Mesothelial cell of epicardium (in vitro differentiated cells): ENCODE data around the gene STH. TPM values are rescaled to one million over a fixed set of nuclear protein-coding genes. Genes with fewer than 3 reads are reported as not detected.
"Not testable (repeated sequence)": the region's sequence is repeated elsewhere in the genome, so short reads cannot be mapped to it uniquely, and the experiment has no call there.

Experiments used
- DNase-seq, 2 experiments: peaks; one replicate each; pipeline ENCODE4 v3.0.0; 2021; ENCODE audit warnings: low spot score in 2 of 2; ENCODE audit not compliant: unreplicated experiment in 2 of 2
- H3K27ac Mint-ChIP-seq: 2 replicates; pipeline ENCODE4 v1.8.0; 2021; ENCODE audit warnings: mixed read lengths
- H3K27me3 Mint-ChIP-seq: 2 replicates; pipeline ENCODE4 v1.8.0; 2021; ENCODE audit warnings: low read depth, mixed read lengths
- H3K36me3 Mint-ChIP-seq: 2 replicates; pipeline ENCODE4 v1.8.0; 2021; ENCODE audit warnings: mixed read lengths
- H3K4me1 Mint-ChIP-seq: 2 replicates; pipeline ENCODE4 v1.8.0; 2021; ENCODE audit warnings: mixed read lengths
- H3K4me3 Mint-ChIP-seq: 2 replicates; pipeline ENCODE4 v1.8.0; 2021; ENCODE audit warnings: mild to moderate bottlenecking, moderate library complexity, mixed read lengths
- H3K9me3 Mint-ChIP-seq: 2 replicates; pipeline ENCODE4 v1.8.0; 2021; ENCODE audit warnings: mixed read lengths
- total RNA-seq: library from RNA; stranded (reverse); gene quantifications from 3 replicates; pipeline ENCODE4 v1.2.1, GENCODE V29; 2021
- TF ChIP-seq, protein P1 (sequence below): fragments of 200-600 bp; sonication (generic); IDR thresholded peaks from one replicate; pipeline ENCODE4 v1.5.0; 2021; ENCODE audit warnings: antibody characterized with exemption; ENCODE audit not compliant: unreplicated experiment

STH gene
- total RNA-seq, 1 donor from 2014 or later = not detected

DNA sequence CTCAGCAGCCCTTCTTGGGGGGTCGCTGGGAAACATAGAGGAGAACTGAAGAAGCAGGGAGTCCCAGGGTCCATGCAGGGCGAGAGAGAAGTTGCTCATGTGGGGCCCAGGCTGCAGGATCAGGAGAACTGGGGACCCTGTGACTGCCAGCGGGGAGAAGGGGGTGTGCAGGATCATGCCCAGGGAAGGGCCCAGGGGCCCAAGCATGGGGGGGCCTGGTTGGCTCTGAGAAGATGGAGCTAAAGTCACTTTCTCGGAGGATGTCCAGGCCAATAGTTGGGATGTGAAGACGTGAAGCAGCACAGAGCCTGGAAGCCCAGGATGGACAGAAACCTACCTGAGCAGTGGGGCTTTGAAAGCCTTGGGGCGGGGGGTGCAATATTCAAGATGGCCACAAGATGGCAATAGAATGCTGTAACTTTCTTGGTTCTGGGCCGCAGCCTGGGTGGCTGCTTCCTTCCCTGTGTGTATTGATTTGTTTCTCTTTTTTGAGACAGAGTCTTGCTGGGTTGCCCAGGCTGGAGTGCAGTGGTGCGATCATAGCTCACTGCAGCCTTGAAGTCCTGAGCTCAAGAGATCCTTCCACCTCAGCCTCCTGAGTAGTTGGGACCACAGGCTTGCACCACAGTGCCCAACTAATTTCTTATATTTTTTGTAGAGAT lies 3.4 kb downstream of the STH start:
- TF ChIP-seq, protein P1, sequence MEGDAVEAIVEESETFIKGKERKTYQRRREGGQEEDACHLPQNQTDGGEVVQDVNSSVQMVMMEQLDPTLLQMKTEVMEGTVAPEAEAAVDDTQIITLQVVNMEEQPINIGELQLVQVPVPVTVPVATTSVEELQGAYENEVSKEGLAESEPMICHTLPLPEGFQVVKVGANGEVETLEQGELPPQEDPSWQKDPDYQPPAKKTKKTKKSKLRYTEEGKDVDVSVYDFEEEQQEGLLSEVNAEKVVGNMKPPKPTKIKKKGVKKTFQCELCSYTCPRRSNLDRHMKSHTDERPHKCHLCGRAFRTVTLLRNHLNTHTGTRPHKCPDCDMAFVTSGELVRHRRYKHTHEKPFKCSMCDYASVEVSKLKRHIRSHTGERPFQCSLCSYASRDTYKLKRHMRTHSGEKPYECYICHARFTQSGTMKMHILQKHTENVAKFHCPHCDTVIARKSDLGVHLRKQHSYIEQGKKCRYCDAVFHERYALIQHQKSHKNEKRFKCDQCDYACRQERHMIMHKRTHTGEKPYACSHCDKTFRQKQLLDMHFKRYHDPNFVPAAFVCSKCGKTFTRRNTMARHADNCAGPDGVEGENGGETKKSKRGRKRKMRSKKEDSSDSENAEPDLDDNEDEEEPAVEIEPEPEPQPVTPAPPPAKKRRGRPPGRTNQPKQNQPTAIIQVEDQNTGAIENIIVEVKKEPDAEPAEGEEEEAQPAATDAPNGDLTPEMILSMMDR = peak; percentile 95
- Mint-ChIP-seq H3K4me3 (no peak overlapping the region), H3K9me3 (peaks cover 6% of the 10 kb centered on the region), H3K27ac (no peak overlapping the region), H3K4me1 (no peaks in the 10 kb centered on the region), H3K36me3 (no peaks in the 10 kb centered on the region), H3K27me3 (no peaks in the 10 kb centered on the region)
- peak; percentile 59 to 82 for DNase-seq

DNA sequence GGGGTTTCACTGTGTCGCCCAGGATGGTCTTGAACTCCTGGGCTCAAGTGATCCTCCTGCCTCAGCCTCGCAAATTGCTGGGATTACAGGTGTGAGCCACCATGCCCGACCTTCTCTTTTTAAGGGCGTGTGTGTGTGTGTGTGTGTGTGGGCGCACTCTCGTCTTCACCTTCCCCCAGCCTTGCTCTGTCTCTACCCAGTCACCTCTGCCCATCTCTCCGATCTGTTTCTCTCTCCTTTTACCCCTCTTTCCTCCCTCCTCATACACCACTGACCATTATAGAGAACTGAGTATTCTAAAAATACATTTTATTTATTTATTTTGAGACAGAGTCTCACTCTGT lies 3.9 kb downstream of the STH start:
- TF ChIP-seq, protein P1 = no peak
- Mint-ChIP-seq H3K4me1 (no peaks in the 10 kb centered on the region), H3K36me3 (no peaks in the 10 kb centered on the region), H3K9me3 (peaks cover 6% of the 10 kb centered on the region), H3K4me3 (no peak overlapping the region), H3K27ac (no peak overlapping the region), H3K27me3 (no peaks in the 10 kb centered on the region)
- no peak for DNase-seq

DNA sequence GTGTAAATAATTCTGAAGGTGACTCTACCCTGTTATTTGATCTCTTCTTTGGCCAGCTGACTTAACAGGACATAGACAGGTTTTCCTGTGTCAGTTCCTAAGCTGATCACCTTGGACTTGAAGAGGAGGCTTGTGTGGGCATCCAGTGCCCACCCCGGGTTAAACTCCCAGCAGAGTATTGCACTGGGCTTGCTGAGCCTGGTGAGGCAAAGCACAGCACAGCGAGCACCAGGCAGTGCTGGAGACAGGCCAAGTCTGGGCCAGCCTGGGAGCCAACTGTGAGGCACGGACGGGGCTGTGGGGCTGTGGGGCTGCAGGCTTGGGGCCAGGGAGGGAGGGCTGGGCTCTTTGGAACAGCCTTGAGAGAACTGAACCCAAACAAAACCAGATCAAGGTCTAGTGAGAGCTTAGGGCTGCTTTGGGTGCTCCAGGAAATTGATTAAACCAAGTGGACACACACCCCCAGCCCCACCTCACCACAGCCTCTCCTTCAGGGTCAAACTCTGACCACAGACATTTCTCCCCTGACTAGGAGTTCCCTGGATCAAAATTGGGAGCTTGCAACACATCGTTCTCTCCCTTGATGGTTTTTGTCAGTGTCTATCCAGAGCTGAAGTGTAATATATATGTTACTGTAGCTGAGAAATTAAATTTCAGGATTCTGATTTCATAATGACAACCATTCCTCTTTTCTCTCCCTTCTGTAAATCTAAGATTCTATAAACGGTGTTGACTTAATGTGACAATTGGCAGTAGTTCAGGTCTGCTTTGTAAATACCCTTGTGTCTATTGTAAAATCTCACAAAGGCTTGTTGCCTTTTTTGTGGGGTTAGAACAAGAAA lies 5.1 kb downstream of the STH start:
- Mint-ChIP-seq H3K4me3 (no peak overlapping the region), H3K27me3 (no peaks in the 10 kb centered on the region), H3K27ac (no peak overlapping the region), H3K36me3 (no peaks in the 10 kb centered on the region), H3K4me1 (no peaks in the 10 kb centered on the region), H3K9me3 (peaks cover 6% of the 10 kb centered on the region)
- TF ChIP-seq, protein P1 = no peak
- no peak for DNase-seq

DNA sequence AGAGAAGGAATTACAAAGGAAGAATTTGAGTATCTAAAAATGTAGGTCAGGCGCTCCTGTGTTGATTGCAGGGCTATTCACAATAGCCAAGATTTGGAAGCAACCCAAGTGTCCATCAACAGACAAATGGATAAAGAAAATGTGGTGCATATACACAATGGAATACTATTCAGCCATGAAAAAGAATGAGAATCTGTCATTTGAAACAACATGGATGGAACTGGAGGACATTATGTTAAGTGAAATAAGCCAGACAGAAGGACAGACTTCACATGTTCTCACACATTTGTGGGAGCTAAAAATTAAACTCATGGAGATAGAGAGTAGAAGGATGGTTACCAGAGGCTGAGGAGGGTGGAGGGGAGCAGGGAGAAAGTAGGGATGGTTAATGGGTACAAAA lies 7.0 kb downstream of the STH start:
- not testable (repeated sequence) for DNase-seq, H3K27ac Mint-ChIP-seq, H3K27me3 Mint-ChIP-seq, H3K9me3 Mint-ChIP-seq, H3K4me1 Mint-ChIP-seq, H3K4me3 Mint-ChIP-seq, H3K36me3 Mint-ChIP-seq

DNA sequence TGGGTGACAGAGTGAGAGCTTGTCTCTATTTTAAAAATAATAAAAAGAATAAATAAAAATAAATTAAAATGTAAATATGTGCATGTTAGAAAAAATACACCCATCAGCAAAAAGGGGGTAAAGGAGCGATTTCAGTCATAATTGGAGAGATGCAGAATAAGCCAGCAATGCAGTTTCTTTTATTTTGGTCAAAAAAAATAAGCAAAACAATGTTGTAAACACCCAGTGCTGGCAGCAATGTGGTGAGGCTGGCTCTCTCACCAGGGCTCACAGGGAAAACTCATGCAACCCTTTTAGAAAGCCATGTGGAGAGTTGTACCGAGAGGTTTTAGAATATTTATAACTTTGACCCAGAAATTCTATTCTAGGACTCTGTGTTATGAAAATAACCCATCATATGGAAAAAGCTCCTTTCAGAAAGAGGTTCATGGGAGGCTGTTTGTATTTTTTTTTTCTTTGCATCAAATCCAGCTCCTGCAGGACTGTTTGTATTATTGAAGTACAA lies 8.5 kb downstream of the STH start:
- no peaks in the 10 kb centered on the region for H3K36me3 Mint-ChIP-seq

More for the DNA sequence above, 8.5 kb downstream of the STH start:
- no peaks in the 10 kb centered on the region for H3K4me1 Mint-ChIP-seq
- H3K27ac Mint-ChIP-seq = no peak overlapping the region
- TF ChIP-seq, protein P1 = no peak
- no peak for DNase-seq
- H3K4me3 Mint-ChIP-seq = no peak overlapping the region
- peaks cover 6% of the 10 kb centered on the region for H3K9me3 Mint-ChIP-seq
- no peaks in the 10 kb centered on the region for H3K27me3 Mint-ChIP-seq
